ENCODE data around the gene NPR2.

DNA sequence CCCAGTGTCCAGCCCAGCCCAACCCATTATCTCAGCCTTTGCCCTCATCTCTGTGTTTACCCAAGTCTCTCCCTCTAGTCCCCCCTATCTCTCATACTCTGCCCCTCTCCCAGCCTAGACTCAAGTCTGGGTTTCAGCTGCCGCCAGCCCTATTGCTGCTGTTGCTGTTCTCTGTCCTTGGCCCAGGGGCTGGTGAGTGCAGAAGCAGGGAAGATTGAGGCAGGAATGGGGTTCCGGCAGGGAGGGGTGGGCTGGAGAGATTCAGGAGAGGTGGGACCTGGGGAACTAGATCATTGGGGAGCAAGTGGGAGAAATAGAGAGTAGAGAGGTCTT lies 38.3 kb downstream of the NPR2 start:
- TF ChIP-seq POLR2A (IDR thresholded peaks at IDR 0.05), result no peak
- TF ChIP-seq, protein P1, sequence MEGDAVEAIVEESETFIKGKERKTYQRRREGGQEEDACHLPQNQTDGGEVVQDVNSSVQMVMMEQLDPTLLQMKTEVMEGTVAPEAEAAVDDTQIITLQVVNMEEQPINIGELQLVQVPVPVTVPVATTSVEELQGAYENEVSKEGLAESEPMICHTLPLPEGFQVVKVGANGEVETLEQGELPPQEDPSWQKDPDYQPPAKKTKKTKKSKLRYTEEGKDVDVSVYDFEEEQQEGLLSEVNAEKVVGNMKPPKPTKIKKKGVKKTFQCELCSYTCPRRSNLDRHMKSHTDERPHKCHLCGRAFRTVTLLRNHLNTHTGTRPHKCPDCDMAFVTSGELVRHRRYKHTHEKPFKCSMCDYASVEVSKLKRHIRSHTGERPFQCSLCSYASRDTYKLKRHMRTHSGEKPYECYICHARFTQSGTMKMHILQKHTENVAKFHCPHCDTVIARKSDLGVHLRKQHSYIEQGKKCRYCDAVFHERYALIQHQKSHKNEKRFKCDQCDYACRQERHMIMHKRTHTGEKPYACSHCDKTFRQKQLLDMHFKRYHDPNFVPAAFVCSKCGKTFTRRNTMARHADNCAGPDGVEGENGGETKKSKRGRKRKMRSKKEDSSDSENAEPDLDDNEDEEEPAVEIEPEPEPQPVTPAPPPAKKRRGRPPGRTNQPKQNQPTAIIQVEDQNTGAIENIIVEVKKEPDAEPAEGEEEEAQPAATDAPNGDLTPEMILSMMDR (IDR thresholded peaks at IDR 0.05), result no peak

All from esophagus squamous epithelium (tissue), 4 donors.